Nephron (organoid): ENCODE data around the gene EPHA1.

Source experiments
- H3K27ac Mint-ChIP-seq, 3 experiments: 2 replicates each; pipeline ENCODE4 v1.8.0; 2020; ENCODE audit warnings: mixed read lengths in 3 of 3, mild to moderate bottlenecking in 2 of 3, moderate library complexity in 1 of 3
- H3K27me3 Mint-ChIP-seq: 2 replicates; pipeline ENCODE4 v1.8.0; 2021; ENCODE audit warnings: low read depth, mild to moderate bottlenecking, moderate library complexity, mixed read lengths
- H3K36me3 Mint-ChIP-seq: 2 replicates; pipeline ENCODE4 v1.8.0; 2020; ENCODE audit warnings: low read depth, mixed read lengths
- H3K4me1 Mint-ChIP-seq: 2 replicates; pipeline ENCODE4 v1.8.0; 2020; ENCODE audit warnings: mixed read lengths
- H3K4me3 Mint-ChIP-seq, 3 experiments: 2 replicates each; pipeline ENCODE4 v1.8.0; 2020; ENCODE audit warnings: mild to moderate bottlenecking in 3 of 3, mixed read lengths in 3 of 3, moderate library complexity in 2 of 3
- H3K9me3 Mint-ChIP-seq: 2 replicates; pipeline ENCODE4 v1.8.0; 2020; ENCODE audit warnings: mixed read lengths
- CTCF ChIP-seq, 3 experiments: fragments of 200-600 bp; sonication (generic); IDR thresholded peaks; one replicate each; pipeline ENCODE4 v1.5.0; 2021; ENCODE audit warnings: antibody characterized with exemption in 3 of 3; ENCODE audit not compliant: unreplicated experiment in 3 of 3

Gene EPHA1

GRCh38 chr7:143351060-143351459 lies 57.6 kb downstream of the EPHA1 start:
- Mint-ChIP-seq H3K4me3 (no peak overlapping the region), H3K27me3 (peaks cover 32% of the 10 kb centered on the region), H3K4me1 (no peaks in the 10 kb centered on the region)

GRCh38 chr7:143347950-143348349 lies 60.7 kb downstream of the EPHA1 start:
- no peak for TF ChIP-seq CTCF (IDR thresholded peaks at IDR 0.05; ENCODE audit: unreplicated experiment in 3 of 3)
- H3K9me3 Mint-ChIP-seq = no peaks in the 10 kb centered on the region
- H3K4me1 Mint-ChIP-seq = no peaks in the 10 kb centered on the region
- H3K4me3 Mint-ChIP-seq = no peak overlapping the region
- H3K27ac Mint-ChIP-seq = no peak overlapping the region
- H3K27me3 Mint-ChIP-seq = peaks cover 34% of the 10 kb centered on the region
- no peaks in the 10 kb centered on the region for H3K36me3 Mint-ChIP-seq

More at GRCh38 chr7:143351060-143351459, 57.6 kb downstream of the EPHA1 start:
- no peaks in the 10 kb centered on the region for H3K36me3 Mint-ChIP-seq
- TF ChIP-seq CTCF (IDR thresholded peaks at IDR 0.05; ENCODE audit: unreplicated experiment in 3 of 3) = no peak
- H3K9me3 Mint-ChIP-seq = no peaks in the 10 kb centered on the region
- H3K27ac Mint-ChIP-seq = no peak overlapping the region

GRCh38 chr7:143346018-143346417 lies 62.6 kb downstream of the EPHA1 start:
- Mint-ChIP-seq H3K27ac (no peak overlapping the region), H3K4me1 (no peaks in the 10 kb centered on the region), H3K27me3 (peaks cover 30% of the 10 kb centered on the region), H3K9me3 (no peaks in the 10 kb centered on the region), H3K36me3 (no peaks in the 10 kb centered on the region), H3K4me3 (peak overlapping the region in 1 of 3 experiments; percentile 44)
- TF ChIP-seq CTCF (IDR thresholded peaks at IDR 0.05; ENCODE audit: unreplicated experiment in 3 of 3) = no peak

- Mint-ChIP-seq H3K4me1 (no peaks in the 10 kb centered on the region), H3K36me3 (no peaks in the 10 kb centered on the region), H3K4me3 (peak overlapping the region; percentile 48 to 71 (median 71)), H3K27ac (no peak overlapping the region), H3K9me3 (no peaks in the 10 kb centered on the region), H3K27me3 (peaks cover 33% of the 10 kb centered on the region)
- TF ChIP-seq CTCF (IDR thresholded peaks at IDR 0.05; ENCODE audit: unreplicated experiment in 3 of 3) = peak; percentile 44 to 62 (median 55)
Measured at GRCh38 chr7:143345428-143345900, 63.2 kb downstream of the EPHA1 start.

- Mint-ChIP-seq H3K36me3 (no peaks in the 10 kb centered on the region), H3K4me3 (no peak overlapping the region), H3K27ac (no peak overlapping the region), H3K4me1 (no peaks in the 10 kb centered on the region), H3K9me3 (no peaks in the 10 kb centered on the region), H3K27me3 (peaks cover 33% of the 10 kb centered on the region)
- no peak for TF ChIP-seq CTCF (IDR thresholded peaks at IDR 0.05; ENCODE audit: unreplicated experiment in 3 of 3)
Measured at GRCh38 chr7:143343596-143343995, 65.1 kb downstream of the EPHA1 start.

- no peak for TF ChIP-seq CTCF (IDR thresholded peaks at IDR 0.05; ENCODE audit: unreplicated experiment in 3 of 3)
- Mint-ChIP-seq H3K4me3 (no peak overlapping the region), H3K27ac (no peak overlapping the region)
Measured at GRCh38 chr7:143341842-143342241, 66.8 kb downstream of the EPHA1 start.

More at GRCh38 chr7:143341842-143342241, 66.8 kb downstream of the EPHA1 start:
- peaks cover 34% of the 10 kb centered on the region for H3K27me3 Mint-ChIP-seq
- no peaks in the 10 kb centered on the region for H3K9me3 Mint-ChIP-seq
- no peaks in the 10 kb centered on the region for H3K36me3 Mint-ChIP-seq
- no peaks in the 10 kb centered on the region for H3K4me1 Mint-ChIP-seq
